Embryonic facial prominence (tissue), 1 donor: ENCODE measurements around the gene ZSCAN5C.
"Not testable (repeated sequence)": the region's sequence is repeated elsewhere in the genome, so short reads cannot be mapped to it uniquely, and the experiment has no call there.

Source experiments
- DNase-seq: peaks from one replicate; pipeline ENCODE4 v3.0.0-alpha.2; 2016; ENCODE audit errors: extremely low spot score

The ZSCAN5C gene

GRCh38 chr19:56201973-56202372 is at the start of gene ZSCAN5C:
ZSCAN5C (plus strand) TSS chr19:56202273; CDS start chr19:56205914, 3,641 bp downstream.
- DNase-seq: no peak

DNA sequence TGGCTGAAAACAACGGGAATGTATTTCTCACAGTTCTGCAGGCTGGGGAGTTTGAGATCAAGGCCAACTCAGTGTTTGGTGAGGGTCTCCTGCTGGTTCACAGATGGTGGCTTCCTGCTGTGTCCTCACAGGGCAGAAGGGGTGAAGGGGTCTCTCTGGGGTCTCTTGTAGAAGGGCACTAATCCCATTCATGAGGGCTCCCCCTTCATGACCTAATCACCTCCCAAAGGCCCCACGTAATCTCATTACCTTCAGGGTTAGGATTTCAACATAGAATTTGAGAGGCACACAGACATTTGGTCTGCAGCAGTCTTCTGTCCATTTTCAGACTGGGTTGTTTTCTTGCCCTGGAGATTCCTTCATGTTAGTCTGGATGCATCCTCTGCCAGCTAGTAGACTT is 49.4 kb upstream of the ZSCAN5C start:
- no peak for DNase-seq

GRCh38 chr19:56153507-56153906 is 48.6 kb upstream of the ZSCAN5C start:
- DNase-seq: no peak

- DNase-seq: no peak
Observed at GRCh38 chr19:56155124-56155687, 46.9 kb upstream of the ZSCAN5C start.

GRCh38 chr19:56156768-56157167 is 45.3 kb upstream of the ZSCAN5C start:
- DNase-seq: no peak

- no peak for DNase-seq
Observed at GRCh38 chr19:56158170-56158757, 43.8 kb upstream of the ZSCAN5C start.

DNA sequence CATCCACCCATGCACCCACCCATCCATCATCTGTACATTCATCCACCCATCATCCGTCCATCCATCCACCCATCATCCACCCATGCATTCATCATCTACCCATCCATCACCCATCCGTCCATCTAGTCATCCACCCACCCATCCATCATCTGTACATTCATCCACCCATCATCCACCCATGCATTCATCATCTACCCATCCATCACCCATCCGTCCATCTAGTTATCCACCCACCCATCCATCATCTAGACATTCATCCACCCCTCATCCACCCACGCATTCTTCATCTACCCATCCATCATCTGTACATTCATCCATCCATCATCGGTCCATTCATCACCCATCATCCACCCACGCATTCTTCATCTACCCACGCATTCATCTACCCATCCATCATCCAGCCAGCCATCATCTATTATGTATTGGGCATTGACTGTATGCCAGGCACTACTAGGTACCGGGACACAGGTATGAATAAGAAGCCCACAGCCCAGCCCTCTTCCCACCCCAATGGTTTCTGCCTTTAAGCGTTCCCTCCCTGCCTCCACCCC is 43.0 kb upstream of the ZSCAN5C start:
- DNase-seq: no peak

- no peak for DNase-seq
Observed at GRCh38 chr19:56159622-56160271, 42.3 kb upstream of the ZSCAN5C start.

DNA sequence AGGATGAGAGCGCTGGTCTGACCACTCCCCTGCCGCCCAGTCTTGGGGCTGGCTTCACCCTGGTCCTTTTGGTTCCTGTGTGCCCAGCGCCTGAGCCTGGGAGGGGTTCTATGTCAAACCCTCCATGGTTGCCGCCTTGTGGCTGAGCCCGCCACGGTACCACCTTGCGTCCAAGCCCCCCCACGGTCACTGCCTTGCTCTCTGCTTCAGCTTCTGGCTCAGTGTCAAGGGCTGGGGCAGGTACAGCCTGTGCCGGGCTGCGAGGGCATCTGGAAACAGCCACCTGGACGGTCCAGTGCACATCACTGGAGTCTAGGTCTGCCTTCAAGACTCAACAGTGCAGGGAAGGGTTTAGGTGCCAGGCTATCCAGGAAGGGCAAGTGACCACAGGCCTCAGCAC is 40.5 kb upstream of the ZSCAN5C start:
- DNase-seq: no peak

DNA sequence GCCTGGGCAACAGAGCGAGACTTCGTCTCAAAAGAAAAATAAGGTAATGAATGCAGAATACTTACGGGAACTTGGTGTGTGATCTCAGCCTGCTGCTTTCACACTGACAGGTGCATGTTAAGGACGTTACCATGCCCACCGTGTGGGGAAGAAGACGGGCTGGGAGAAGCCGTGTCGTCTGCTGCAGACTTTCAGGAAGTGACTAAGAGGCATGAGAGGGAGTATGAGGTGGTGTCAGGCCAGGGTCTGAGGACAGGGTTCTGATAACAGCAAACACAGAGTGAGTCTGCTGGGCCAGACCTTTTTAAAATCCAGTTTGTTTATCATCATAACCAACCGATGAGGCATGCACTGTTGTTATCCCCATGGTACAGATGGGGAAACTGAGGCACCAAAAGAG is 39.8 kb upstream of the ZSCAN5C start:
- no peak for DNase-seq

DNA sequence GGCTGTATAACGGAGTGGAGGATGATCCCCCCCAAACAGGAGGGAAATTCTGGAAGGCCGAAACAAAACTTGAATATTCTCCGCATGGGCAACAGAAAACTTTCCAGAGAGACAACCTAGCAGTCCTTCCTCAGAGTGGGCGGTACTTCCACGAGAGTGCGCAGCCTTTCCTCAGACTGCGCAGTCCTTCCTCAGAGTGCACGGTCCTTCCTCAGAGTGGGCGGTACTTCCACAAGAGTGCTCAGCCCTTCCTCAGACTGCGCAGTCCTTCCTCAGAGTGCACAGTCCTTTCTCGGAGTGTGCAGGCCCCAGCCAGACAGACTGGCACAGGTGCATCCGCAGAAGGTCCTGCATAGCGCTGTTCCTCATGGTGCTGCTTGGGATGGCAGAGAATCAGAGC is 39.0 kb upstream of the ZSCAN5C start:
- DNase-seq: no peak

- DNase-seq: no peak
Observed at GRCh38 chr19:56167064-56167578, 35.0 kb upstream of the ZSCAN5C start.

GRCh38 chr19:56170261-56170660 is 31.8 kb upstream of the ZSCAN5C start:
- DNase-seq: no peak

- no peak for DNase-seq
Observed at GRCh38 chr19:56174086-56174485, 28.0 kb upstream of the ZSCAN5C start.

DNA sequence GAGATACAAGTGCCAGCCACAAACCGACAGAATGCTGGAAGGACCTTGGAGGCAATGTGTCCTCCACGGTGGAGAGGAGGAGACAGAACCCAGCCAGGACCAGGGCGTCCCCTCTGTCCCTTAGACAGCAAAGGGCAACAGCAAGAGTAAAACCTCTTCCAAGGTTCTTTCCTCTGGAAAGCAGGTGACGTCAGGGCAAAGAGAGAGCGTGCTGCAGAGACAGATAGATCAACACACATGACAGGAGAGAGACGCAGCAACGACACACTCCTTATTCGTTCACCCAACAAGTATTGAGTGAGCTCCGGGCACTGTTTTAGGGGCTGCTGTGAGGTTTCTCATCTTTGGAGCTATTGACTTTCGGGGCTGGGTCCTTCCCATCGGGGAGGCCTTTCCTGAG is 27.5 kb upstream of the ZSCAN5C start:
- no peak for DNase-seq

DNA sequence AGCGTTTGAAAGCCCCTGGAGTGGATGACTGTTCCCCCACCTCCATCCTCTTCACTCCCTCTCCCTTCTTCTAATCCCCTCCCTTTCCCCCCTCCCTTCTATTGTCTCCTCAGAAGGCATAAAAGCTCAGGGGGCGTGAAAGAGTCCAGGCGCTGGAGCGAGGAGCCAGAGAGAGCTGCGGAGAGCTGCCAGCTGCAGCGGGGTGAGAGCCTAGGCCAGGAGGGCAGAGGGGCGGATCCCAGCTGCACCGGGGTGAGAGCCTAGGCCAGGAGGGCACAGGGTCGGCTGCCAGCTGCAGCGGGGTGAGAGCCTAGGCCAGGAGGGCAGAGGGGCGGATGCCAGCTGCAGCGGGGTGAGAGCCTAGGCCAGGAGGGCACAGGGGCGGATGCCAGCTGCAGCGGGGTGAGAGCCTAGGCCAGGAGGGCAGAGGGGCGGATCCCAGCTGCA is 26.2 kb upstream of the ZSCAN5C start, which contains the start of gene GALP:
Gene GALP, plus strand, starts transcription at position 148 of the 447 bp plus-strand sequence. CDS start 1,101 bp downstream, outside the sequence.
- DNase-seq: not testable (repeated sequence)

- DNase-seq: not testable (repeated sequence)
Observed at GRCh38 chr19:56176310-56176709, 25.8 kb upstream of the ZSCAN5C start.

DNA sequence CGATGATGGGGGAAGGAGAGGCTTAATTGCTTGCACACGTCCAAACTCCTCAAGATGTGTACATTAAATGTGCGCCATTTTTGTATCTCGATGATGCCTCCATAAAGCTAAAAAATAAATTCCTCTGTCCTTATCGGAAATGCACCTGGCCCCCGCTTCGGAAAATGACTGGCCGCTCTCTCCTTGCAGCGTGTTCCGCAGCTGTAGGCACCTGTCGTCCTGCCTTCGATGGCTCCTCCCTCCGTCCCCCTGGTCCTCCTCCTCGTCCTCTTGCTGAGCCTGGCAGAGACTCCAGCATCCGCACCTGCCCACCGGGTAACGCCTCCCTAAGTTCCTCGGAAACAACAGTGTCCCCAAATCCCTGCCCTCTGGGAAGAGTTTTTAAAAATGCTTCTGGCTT is 25.2 kb upstream of the ZSCAN5C start:
- no peak for DNase-seq

- no peak for DNase-seq
Observed at GRCh38 chr19:56177564-56178243, 24.4 kb upstream of the ZSCAN5C start.

DNA sequence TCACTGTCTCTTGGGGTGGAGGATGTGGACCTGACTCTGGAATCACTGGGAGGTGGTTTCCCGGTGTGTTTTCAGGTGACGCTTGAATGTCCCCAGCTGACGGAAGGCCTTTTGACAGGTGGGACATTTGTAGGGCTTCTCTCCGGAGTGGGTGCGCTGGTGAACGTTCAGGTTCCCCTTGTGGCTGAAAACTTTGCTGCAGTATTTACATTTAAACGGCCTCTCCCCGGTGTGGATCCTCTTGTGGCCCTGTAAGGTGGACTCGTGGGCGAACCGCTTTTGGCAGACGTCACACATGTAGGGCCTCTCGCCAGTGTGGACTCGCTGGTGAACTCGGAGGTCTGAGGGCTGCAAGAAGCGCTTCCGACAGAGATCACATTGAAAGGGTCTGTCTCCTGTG is 12.3 kb upstream of the ZSCAN5C start:
- no peak for DNase-seq

- no peak for DNase-seq
Observed at GRCh38 chr19:56191115-56191514, 11.0 kb upstream of the ZSCAN5C start.

- no peak for DNase-seq
Observed at GRCh38 chr19:56191711-56192110, 10.4 kb upstream of the ZSCAN5C start.
